Fibroblast of skin of right quadriceps (primary cell): ENCODE results near the gene PEAK1.
A peak's percentile ranks its signal among the peaks of the same experiment; 100 is the strongest.
"Not testable (repeated sequence)": the region's sequence is repeated elsewhere in the genome, so short reads cannot be mapped to it uniquely, and the experiment has no call there.

ENCODE experiments used
- DNase-seq: peaks from one replicate; pipeline ENCODE4 v3.0.0-alpha.2; 2013

The PEAK1 gene

GRCh38 chr15:77224352-77224751 is 195.6 kb downstream of the PEAK1 start:
- DNase-seq, result no peak

DNA sequence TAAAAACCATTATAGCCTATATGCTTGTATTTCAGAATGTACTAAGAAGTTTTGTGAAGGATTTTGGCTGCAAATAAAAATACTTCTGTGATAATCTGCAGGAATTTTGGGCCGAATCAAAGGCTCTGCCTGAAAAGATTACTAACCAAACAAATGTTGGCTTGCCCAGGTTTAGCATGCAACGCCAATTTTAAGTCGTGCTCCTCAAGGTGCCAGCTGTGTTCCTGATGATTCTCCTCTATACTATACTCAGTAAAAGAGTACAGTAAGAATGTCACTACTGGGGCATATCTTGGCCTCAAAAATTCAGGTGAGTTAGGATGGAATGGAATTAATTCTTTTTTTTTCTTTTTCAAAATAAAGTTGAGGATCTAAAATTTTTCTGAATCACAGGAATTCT is 198.2 kb downstream of the PEAK1 start:
- no peak for DNase-seq

- no peak for DNase-seq
Measured at GRCh38 chr15:77221174-77221573, 198.7 kb downstream of the PEAK1 start.

DNA sequence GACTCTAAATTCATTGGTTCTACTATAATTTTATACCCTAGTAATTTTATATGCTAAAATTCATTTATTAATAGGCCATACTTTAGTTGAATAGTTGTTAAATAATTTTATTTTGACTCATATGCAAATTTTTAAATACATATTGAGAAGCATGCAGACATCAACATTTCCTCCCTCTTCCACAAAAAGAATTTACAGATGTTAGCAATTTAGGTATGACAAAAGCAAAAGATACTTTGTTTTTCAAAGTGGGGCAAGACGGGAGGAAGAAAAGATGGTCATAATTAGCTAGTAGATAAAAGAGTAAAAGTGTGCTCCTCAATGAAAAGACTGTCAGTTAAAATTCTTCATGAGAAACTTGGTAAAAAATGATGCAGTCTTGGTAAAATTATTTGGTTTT is 200.1 kb downstream of the PEAK1 start:
- DNase-seq, result peak; percentile 33

GRCh38 chr15:77209221-77209620 is 210.7 kb downstream of the PEAK1 start:
- DNase-seq, result no peak

DNA sequence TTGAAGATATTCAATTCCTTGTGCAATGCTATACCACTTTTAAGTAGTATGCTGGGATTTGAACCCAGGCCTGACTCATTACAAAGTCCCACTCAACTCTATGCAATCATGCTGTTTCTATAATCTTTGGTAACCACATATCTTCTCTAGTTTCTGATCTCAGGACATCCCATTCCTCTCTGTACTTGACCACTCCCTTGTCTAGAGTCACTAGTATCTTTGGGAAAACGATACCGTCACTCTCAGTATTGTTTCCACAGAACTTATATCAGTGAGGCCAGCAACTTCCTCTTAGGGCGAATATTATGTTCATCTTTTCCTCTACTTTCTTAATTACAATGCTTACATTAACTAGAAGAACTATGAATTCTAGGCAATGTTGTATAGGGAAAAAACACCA is 211.7 kb downstream of the PEAK1 start:
- DNase-seq, result no peak

DNA sequence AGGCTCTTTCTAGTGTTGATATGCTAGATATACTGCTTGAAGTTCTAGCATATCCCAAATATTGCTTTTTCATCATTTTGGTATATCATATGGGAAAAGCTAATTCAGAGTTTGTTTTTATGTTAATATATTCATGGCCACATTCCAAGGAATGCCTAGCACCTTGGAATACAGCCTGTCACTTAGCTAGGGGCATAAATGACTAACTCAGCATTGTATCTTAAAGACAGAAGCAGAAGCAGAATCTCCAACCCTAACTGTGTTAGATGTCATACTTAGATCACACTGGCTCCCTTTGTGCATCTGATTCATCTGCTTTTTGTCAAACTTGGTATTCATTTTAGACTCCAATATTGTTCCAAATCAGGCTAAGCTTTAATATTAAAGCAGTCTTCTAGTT is 218.2 kb downstream of the PEAK1 start:
- DNase-seq, result no peak

GRCh38 chr15:77196381-77196780 is 223.5 kb downstream of the PEAK1 start:
- DNase-seq, result no peak

- no peak for DNase-seq
Measured at GRCh38 chr15:77195586-77195985, 224.3 kb downstream of the PEAK1 start.

- DNase-seq, result no peak
Measured at GRCh38 chr15:77192451-77192850, 227.5 kb downstream of the PEAK1 start.

- DNase-seq, result no peak
Measured at GRCh38 chr15:77191230-77191834, 228.6 kb downstream of the PEAK1 start.

DNA sequence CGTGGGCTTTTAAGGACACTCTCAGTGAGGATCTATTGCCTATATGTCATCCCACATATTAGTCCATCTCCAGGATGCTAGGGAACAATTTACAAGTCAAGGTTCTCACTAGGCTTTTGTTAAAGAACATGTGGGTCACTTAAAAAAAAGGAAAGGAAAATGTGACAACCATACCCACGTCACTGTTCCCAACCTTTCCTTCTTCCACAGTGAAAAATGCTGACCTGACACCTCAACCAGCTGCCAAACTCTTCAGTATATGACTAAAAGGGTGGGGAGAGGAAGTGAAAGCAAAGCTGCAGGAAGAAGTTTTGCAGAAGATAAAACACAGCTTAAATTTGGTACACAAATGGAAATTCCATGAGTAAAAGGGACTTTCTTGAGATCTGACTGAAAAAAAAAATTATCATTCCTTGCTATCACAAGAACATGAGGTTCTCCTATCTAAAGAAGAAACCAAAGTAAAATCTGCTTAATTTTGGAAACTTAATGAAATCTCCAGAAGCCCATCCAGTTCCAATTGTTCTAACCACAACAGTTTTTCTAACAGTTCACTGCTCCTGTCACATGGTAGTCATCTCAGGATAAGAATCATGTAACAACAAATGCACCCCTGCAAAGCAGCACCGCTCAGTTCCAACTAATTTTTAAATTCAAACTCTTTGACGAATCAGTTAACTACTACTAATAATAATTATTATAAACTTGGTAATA is 232.0 kb downstream of the PEAK1 start:
- peak; percentile 37 for DNase-seq

DNA sequence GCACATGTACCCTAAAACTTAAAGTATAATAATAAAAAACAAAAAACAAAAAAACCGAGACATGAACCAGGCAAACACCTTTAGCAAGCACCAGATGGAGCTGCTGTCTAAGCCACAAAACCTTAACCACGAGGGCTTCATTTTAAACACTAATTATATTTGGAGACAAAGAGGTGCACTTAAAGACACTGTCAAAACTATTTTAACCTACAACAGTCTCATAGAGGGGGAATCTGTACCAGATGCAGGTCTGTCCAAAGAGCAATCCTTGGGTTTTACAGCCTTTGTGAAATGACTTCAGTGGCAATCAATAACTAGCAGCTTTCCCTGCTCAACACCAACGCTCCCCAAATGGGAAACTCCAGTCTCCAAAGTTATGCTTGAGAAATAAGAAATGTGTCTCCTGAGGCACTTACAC is 233.3 kb downstream of the PEAK1 start:
- peak; percentile 48 for DNase-seq

DNA sequence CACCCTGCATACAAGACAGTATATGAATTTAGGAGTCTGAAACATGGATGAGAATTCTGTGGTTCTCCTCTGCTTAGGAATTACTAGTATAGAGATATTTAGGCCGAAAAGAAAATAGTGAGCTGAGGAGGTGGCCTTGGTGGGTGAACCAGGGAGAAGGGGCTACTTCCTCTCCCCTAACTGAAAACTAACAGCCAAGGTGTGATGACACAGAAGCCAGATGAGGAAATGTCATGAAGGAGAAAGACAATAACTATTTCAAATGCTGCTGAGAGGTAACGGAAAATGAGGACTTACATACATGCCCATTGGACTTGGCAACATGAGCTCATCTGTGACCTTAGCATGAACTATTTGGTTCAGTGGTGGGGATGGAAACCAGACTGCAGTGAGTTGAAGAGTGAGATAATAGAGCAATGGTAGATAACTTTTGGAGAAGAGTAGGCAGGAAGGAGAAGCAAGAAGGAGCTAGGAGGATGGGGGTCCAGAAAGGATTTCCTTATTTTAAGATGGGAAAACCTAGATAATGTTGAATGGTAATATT is 234.6 kb downstream of the PEAK1 start:
- peak; percentile 31 for DNase-seq

GRCh38 chr15:77184352-77184751 is 235.6 kb downstream of the PEAK1 start:
- DNase-seq, result not testable (repeated sequence)

DNA sequence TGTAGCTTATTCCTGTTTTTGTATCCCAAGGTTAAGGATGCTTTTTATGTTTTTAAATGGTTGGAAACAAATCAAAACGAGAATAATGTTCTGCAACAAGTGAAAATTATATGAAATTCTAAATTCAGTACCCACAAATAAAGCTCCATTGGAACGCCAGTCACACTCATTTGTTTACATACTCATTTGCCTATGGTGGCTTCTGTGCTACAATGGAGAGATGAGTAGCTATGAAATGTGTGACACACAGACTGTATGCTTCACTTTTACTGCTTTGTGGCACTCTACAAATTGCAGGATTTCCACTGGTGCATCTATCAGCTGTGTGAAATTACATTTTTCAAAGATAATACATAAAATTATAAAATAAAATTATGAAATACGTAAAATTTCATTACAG is 236.8 kb downstream of the PEAK1 start:
- no peak for DNase-seq

DNA sequence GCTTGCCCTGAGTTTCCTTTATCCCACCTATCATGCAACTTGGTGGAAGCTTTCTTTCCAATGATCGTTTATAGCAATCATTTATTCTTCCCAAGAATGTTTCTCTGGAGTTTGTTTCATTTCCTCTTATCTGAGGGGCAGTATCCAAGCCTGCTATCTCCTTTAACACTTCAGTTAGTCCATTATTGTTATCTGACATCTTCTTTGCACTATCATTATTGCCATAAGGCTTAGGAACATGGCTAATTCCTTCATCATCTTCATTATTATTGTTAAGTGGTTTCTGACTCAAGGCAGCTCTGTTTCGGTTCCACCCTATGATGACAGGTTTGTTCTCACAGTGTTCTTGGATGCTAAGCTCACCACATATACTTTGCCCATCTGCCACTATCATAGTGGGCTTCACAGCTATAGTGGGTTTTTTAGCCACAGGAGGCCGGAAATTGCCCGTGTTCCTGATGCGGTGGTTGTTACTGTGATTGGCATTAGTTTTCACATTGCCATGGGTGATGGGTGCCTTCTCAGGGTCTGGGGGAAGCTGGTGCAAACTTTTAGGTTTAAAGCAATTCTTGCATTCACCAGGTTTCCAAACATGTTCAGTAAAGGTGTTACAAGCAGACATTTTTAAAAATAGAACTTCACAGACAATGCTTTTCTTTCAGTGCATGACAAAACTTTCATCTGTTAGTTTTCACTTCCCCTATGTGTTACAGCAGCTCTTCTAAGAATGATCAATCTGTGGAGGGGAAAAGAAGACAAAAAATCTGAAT is 238.4 kb downstream of the PEAK1 start:
- DNase-seq, result no peak

DNA sequence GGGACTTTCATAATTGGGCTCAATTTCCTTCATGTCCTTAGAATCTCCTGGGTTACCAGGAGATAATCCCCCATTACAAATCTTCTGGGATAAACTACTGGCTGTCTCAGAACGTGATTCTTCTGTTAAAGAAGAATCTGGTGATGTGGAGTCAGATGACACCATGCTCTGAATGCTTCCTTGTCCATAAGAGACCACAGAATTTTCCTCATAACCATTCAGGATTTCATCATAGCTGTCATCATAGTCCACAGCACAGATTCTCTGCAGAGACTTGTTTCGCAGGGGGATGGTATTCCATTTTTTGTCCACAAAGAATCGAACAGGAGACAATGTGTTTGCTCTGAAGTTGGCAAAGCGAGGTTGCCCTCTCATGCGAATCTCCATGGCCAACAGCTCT is 239.1 kb downstream of the PEAK1 start:
- peak; percentile 85 for DNase-seq

DNA sequence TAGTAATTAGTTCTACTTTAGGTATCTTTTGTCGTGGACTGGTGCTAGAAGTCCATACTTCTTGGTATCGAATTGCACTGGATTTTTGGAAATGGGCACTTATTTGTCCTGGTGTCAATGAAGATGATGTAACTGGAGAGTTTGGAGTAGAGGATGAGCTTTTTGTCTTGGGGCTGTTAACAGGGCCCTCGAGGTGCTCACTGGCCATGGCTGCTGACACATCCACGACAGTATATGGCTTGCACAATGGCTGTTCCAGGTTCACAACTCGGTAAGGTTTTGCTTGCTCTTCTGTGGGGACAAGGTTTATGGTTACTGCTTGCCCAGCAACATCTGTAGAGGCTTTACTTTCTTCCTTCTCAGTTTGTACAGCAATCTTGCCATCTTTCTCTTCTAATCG is 239.6 kb downstream of the PEAK1 start:
- DNase-seq, result no peak

DNA sequence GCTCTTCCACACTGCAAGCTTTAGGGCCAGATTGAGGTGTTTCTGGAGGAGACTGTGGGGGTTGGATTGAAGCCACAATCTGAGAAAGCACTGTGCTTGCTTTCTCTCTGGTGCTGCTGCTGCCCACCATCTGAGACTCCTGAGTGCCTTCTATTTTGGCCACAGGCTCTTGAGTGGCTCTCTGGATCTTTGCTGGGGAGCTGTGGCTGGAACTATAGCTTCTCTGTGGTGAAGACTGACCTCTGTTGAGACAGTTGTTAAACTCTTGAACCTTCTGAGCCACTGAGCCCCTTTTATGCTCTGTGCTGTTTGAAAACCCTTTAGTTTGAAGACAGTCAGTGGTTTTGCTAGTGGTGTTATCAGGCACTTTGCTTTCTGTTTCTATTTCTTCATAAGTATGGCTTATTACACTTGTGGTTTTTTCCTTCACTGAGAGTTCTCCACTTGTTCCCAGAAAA is 240.3 kb downstream of the PEAK1 start:
- no peak for DNase-seq

GRCh38 chr15:77178411-77178810 is 241.5 kb downstream of the PEAK1 start:
- no peak for DNase-seq

- DNase-seq, result not testable (repeated sequence)
Measured at GRCh38 chr15:77176148-77176547, 243.8 kb downstream of the PEAK1 start.

DNA sequence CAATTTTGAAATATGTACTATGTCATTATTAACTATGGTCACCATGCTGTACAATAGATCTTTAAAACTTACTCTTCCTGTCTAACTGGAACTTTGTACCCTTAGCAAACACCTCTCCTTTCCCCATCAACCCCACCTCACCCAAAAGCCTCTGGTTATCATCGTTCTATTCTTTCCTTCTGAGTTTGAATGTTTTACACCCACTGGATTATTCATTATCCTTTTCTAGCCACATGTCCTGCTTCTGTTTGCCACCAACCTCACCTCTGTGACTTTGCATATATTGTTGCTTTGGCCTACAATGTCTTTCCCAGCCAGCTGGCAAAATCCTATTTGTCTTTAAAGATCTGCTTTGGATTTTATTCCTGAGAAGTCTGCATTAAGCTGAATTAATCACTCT is 246.4 kb downstream of the PEAK1 start:
- no peak for DNase-seq
